ENCODE results near the gene ATF6. TPM values are rescaled to one million over a fixed set of nuclear protein-coding genes. Genes with fewer than 3 reads are reported as not detected.

The ATF6 gene
- total and polyA plus RNA-seq, 4 donors: 10.0 to 22.5 (median 13.4) TPM

- TF ChIP-seq, protein P1, sequence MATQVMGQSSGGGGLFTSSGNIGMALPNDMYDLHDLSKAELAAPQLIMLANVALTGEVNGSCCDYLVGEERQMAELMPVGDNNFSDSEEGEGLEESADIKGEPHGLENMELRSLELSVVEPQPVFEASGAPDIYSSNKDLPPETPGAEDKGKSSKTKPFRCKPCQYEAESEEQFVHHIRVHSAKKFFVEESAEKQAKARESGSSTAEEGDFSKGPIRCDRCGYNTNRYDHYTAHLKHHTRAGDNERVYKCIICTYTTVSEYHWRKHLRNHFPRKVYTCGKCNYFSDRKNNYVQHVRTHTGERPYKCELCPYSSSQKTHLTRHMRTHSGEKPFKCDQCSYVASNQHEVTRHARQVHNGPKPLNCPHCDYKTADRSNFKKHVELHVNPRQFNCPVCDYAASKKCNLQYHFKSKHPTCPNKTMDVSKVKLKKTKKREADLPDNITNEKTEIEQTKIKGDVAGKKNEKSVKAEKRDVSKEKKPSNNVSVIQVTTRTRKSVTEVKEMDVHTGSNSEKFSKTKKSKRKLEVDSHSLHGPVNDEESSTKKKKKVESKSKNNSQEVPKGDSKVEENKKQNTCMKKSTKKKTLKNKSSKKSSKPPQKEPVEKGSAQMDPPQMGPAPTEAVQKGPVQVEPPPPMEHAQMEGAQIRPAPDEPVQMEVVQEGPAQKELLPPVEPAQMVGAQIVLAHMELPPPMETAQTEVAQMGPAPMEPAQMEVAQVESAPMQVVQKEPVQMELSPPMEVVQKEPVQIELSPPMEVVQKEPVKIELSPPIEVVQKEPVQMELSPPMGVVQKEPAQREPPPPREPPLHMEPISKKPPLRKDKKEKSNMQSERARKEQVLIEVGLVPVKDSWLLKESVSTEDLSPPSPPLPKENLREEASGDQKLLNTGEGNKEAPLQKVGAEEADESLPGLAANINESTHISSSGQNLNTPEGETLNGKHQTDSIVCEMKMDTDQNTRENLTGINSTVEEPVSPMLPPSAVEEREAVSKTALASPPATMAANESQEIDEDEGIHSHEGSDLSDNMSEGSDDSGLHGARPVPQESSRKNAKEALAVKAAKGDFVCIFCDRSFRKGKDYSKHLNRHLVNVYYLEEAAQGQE (IDR thresholded peaks at IDR 0.05): no peak
- TF ChIP-seq JUND (IDR thresholded peaks at IDR 0.05) (no peak), HNF4A (conservative IDR thresholded peaks at IDR 0.05) (no peak)
Measured at GRCh38 chr1:161771161-161771560, 5.0 kb downstream of the ATF6 start (continued).

GRCh38 chr1:161771973-161772372 lies 5.9 kb downstream of the ATF6 start:
- no peak overlapping the region for H3K4me3 ChIP-seq (ENCODE audit: low read depth in 1 of 3, low read length in 3 of 3)
- no peaks in the 10 kb centered on the region for H3K9me3 ChIP-seq (ENCODE audit: control insufficient read depth in 4 of 4, low read length in 3 of 4)
- no peak for DNase-seq (ENCODE audit: low spot score)
- TF ChIP-seq SP1 (IDR thresholded peaks at IDR 0.05) (no peak), FOXA1 (IDR thresholded peaks at IDR 0.05) (no peak), HNF4G (IDR thresholded peaks at IDR 0.05) (no peak), RXRA (IDR thresholded peaks at IDR 0.05) (no peak), HNF4A (conservative IDR thresholded peaks at IDR 0.05) (no peak), RAD21 (IDR thresholded peaks at IDR 0.05) (no peak), EGR1 (IDR thresholded peaks at IDR 0.05; ENCODE audit: low read depth in 2 of 2) (no peak), ATF3 (IDR thresholded peaks at IDR 0.05) (no peak), GABPA (IDR thresholded peaks at IDR 0.05 in 1 of 2, conservative IDR thresholded peaks at IDR 0.05 in 1 of 2) (no peak), TAF1 (conservative IDR thresholded peaks at IDR 0.05) (no peak), NR2F2 (IDR thresholded peaks at IDR 0.05) (no peak), FOXA2 (IDR thresholded peaks at IDR 0.05) (no peak), JUND (IDR thresholded peaks at IDR 0.05) (no peak), CTCF (IDR thresholded peaks at IDR 0.05; ENCODE audit: low read depth, low read length, missing input control) (no peak), YY1 (IDR thresholded peaks at IDR 0.05) (no peak)
- TF ChIP-seq, protein P1 (IDR thresholded peaks at IDR 0.05): no peak
- TF ChIP-seq, protein P2, sequence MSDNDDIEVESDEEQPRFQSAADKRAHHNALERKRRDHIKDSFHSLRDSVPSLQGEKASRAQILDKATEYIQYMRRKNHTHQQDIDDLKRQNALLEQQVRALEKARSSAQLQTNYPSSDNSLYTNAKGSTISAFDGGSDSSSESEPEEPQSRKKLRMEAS (IDR thresholded peaks at IDR 0.05): no peak
- TF ChIP-seq, protein P3, sequence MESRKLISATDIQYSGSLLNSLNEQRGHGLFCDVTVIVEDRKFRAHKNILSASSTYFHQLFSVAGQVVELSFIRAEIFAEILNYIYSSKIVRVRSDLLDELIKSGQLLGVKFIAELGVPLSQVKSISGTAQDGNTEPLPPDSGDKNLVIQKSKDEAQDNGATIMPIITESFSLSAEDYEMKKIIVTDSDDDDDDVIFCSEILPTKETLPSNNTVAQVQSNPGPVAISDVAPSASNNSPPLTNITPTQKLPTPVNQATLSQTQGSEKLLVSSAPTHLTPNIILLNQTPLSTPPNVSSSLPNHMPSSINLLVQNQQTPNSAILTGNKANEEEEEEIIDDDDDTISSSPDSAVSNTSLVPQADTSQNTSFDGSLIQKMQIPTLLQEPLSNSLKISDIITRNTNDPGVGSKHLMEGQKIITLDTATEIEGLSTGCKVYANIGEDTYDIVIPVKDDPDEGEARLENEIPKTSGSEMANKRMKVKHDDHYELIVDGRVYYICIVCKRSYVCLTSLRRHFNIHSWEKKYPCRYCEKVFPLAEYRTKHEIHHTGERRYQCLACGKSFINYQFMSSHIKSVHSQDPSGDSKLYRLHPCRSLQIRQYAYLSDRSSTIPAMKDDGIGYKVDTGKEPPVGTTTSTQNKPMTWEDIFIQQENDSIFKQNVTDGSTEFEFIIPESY (IDR thresholded peaks at IDR 0.05): no peak
- H3K27me3 ChIP-seq (ENCODE audit: control insufficient read depth in 4 of 4, insufficient read depth in 4 of 4, low read length in 3 of 4): no peaks in the 10 kb centered on the region
- no peak overlapping the region for H3K9ac ChIP-seq (ENCODE audit: low read depth in 1 of 2, low read length in 2 of 2)
- peaks cover 7 to 41% (median 21%) of the 10 kb centered on the region in 4 donors for H3K4me1 ChIP-seq (ENCODE audit: control insufficient read depth in 4 of 4, insufficient read depth in 4 of 4, low read length in 3 of 4)
- peak overlapping the region in 1 of 2 donors; percentile 41 for H3K27ac ChIP-seq (ENCODE audit: low read depth in 1 of 2, low read length in 2 of 2)
- H3K36me3 ChIP-seq (ENCODE audit: control insufficient read depth in 4 of 4, insufficient read depth in 3 of 4, low read depth in 1 of 4, low read length in 3 of 4): peaks cover 0 to 2% (median 0%) of the 10 kb centered on the region in 4 donors
- WGBS: 83% methylated on average over 2 of the region's 2 CpGs

All from liver (tissue), 9 donors.